Lung (tissue), 12 donors: Measurements from ENCODE around the gene CLK4. TPM values are rescaled to one million over a fixed set of nuclear protein-coding genes. Genes with fewer than 3 reads are reported as not detected.

ENCODE experiments used
- ATAC-seq: fragments of 200-7000 bp; cut with Tn5 transposase; one replicate; pipeline ENCODE4 v1.9.1; 2020; ENCODE audit warnings: moderate number of reproducible peaks; ENCODE audit not compliant: insufficient read depth, low FRiP score
- DNase-seq, 3 donors: peaks; one replicate each; pipeline ENCODE4 v3.0.0-alpha.2; 2013 to 2017
- H3K27ac ChIP-seq, 2 donors: one replicate each; pipeline ENCODE4 v1.5.1; 2013; ENCODE audit warnings: mild to moderate bottlenecking in 2 of 2, moderate library complexity in 2 of 2, control low read depth in 1 of 2, inconsistent platforms in 1 of 2, low read depth in 1 of 2, low read length in 1 of 2
- H3K27me3 ChIP-seq, 3 donors: one replicate each; pipeline ENCODE4 v1.5.1; 2013; ENCODE audit warnings: low read length in 2 of 3; ENCODE audit not compliant: control insufficient read depth in 3 of 3, insufficient read depth in 3 of 3
- H3K36me3 ChIP-seq, 4 donors: one replicate each; pipeline ENCODE4 v1.5.1; 2013; ENCODE audit warnings: low read length in 4 of 4, mild to moderate bottlenecking in 1 of 4, moderate library complexity in 1 of 4; ENCODE audit not compliant: control insufficient read depth in 4 of 4, insufficient read depth in 4 of 4
- H3K4me1 ChIP-seq, 5 donors: one replicate each; pipeline ENCODE4 v1.5.1; 2013; ENCODE audit warnings: low read length in 5 of 5, mild to moderate bottlenecking in 2 of 5, moderate library complexity in 1 of 5; ENCODE audit not compliant: control insufficient read depth in 5 of 5, insufficient read depth in 5 of 5
- H3K4me3 ChIP-seq: one replicate; pipeline ENCODE4 v1.5.1; 2013; ENCODE audit warnings: mild to moderate bottlenecking, control low read depth, moderate library complexity
- H3K9ac ChIP-seq, 2 donors: one replicate each; pipeline ENCODE4 v1.5.1; 2013; ENCODE audit warnings: low read length in 2 of 2, control low read depth in 1 of 2; ENCODE audit not compliant: insufficient read depth in 1 of 2
- H3K9me3 ChIP-seq, 4 donors: one replicate each; pipeline ENCODE4 v1.5.1; 2013; ENCODE audit warnings: low read length in 3 of 4, mild to moderate bottlenecking in 1 of 4, moderate library complexity in 1 of 4; ENCODE audit not compliant: control insufficient read depth in 4 of 4, insufficient read depth in 3 of 4
- CTCF ChIP-seq: IDR thresholded peaks from 2 replicates; pipeline ENCODE4 v1.5.1; 2012; ENCODE audit warnings: mild to moderate bottlenecking; ENCODE audit errors: control extremely low read depth, extremely low read depth
- WGBS, 2 donors: extraction: QIAGEN DNeasy Blood & Tissue Kit; methylation state at CpG; one replicate each; pipeline ENCODE4 v1.1.7; 2013; 5-methylcytosine and 5-hydroxymethylcytosine counted together
- polyA plus RNA-seq, 2 donors: library from polyadenylated mRNA; stranded (reverse); fragments of 200-250 nt; gene quantifications; one replicate each; pipeline ENCODE4 v1.2.1, GENCODE V29; 2013
- total RNA-seq, 2 donors: library from RNA; depleted of rRNA in 1 of 2; stranded (reverse); fragments of >200 nt in 1 of 2; gene quantifications; one replicate each; pipeline ENCODE4 v1.2.1, GENCODE V29; 2014 to 2021
- donor health status: control.
- donor health status: control.
- donor health status: Bipolar disorder and iron deficiency.
- donor health status: healthy.
- donor health status: DM: yes; HTN: yes; CAD: no.

Gene CLK4
- total and polyA plus RNA-seq, 4 donors = 12.6 to 85.7 (median 28.5) TPM

- H3K9me3 ChIP-seq = peaks cover 0 to 11% (median 0%) of the 10 kb centered on the region in 4 donors
- no peak for TF ChIP-seq CTCF
- ATAC-seq = no peak
- no peak overlapping the region for H3K4me3 ChIP-seq
- no peaks in the 10 kb centered on the region for H3K36me3 ChIP-seq
- H3K27me3 ChIP-seq = no peaks in the 10 kb centered on the region
- H3K27ac ChIP-seq = no peak overlapping the region
- H3K9ac ChIP-seq = no peak overlapping the region
- DNase-seq = no peak
- WGBS, 2 donors = 79 to 93% methylated on average over 1 of the region's 1 CpG
- no peaks in the 10 kb centered on the region for H3K4me1 ChIP-seq
These were observed 15.6 kb upstream of the CLK4 start for GRCh38 chr5:178642351-178642909.

DNA sequence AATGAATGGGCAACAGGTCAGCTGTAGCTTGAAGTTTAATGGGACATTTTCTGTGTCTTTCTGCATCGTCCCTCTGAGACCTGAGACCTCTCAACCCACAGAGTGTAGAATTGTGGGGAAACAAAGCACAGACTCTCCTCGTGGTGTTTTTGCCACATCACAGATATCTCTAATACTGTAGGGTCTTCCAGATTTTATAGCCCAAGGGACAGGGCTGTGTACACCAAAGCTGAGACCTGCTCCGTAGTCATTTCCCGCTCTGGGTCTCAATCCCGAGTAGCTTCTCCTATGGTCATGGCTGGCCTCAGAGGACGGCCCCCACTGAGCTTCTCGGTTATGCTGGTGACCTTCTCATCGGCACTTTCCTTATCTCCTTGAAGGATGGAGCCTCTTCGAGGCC lies 14.9 kb upstream of the CLK4 start:
- 73 to 85% methylated on average over 9 of the region's 9 CpGs for WGBS, 2 donors
- H3K9ac ChIP-seq = no peak overlapping the region
- no peak for DNase-seq
- TF ChIP-seq CTCF = no peak
- H3K27ac ChIP-seq = no peak overlapping the region
- H3K36me3 ChIP-seq = no peaks in the 10 kb centered on the region
- H3K9me3 ChIP-seq = peaks cover 0 to 11% (median 0%) of the 10 kb centered on the region in 4 donors
- H3K4me1 ChIP-seq = no peaks in the 10 kb centered on the region
- H3K4me3 ChIP-seq = no peak overlapping the region
- H3K27me3 ChIP-seq = no peaks in the 10 kb centered on the region
- no peak for ATAC-seq

DNA sequence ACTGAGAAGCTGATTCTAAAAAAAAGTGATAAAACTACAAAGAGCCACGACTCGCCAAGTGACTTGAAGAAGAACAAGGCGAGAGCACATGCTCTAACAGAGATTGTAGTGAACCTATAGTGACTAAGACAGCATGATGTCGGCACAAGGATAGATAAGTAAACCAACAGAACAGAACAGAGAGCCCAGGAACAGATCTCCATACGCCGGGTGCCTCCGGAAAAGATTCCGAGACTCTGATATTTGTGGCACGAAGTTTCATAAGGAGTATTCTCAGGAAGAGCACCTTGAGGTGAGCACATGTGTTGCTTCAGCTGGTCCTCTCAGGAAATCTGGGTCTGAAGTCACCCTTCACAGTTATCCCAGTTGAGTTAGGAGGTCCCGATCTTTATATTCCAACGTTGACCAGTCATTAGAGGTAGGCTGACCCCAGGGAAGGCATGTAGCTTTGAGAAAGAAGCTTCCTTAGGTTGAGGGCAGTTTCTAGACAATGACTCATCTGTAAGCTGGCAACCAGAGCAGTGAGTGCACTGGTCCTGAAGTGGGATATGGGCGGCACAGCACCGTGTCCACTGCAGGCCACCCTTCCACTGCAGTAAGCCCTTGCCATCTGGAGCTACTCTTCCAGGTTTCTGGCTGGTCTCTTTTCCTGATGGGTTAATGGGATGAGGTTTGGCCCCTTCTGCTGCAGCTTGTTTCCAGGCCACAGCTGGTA lies 13.6 kb upstream of the CLK4 start:
- 86 to 88% methylated on average over 13 of the region's 13 CpGs for WGBS, 2 donors
- no peak for DNase-seq
- Histone ChIP-seq H3K27ac (no peak overlapping the region), H3K9me3 (peaks cover 0 to 10% (median 0%) of the 10 kb centered on the region in 4 donors), H3K4me1 (no peaks in the 10 kb centered on the region), H3K36me3 (no peaks in the 10 kb centered on the region), H3K27me3 (no peaks in the 10 kb centered on the region), H3K4me3 (no peak overlapping the region), H3K9ac (no peak overlapping the region)
- ATAC-seq = no peak
- no peak for TF ChIP-seq CTCF
